Activated CD4-positive, alpha-beta T cell treated with anti-CD3 and anti-CD28 coated beads for 1 hour (primary cell): ENCODE measurements around the gene RECK.
A peak's percentile ranks its signal among the peaks of the same experiment; 100 is the strongest.

ENCODE experiments used
- DNase-seq: peaks from one replicate; pipeline ENCODE4 v3.0.0-alpha.2; 2020

The RECK gene

DNA sequence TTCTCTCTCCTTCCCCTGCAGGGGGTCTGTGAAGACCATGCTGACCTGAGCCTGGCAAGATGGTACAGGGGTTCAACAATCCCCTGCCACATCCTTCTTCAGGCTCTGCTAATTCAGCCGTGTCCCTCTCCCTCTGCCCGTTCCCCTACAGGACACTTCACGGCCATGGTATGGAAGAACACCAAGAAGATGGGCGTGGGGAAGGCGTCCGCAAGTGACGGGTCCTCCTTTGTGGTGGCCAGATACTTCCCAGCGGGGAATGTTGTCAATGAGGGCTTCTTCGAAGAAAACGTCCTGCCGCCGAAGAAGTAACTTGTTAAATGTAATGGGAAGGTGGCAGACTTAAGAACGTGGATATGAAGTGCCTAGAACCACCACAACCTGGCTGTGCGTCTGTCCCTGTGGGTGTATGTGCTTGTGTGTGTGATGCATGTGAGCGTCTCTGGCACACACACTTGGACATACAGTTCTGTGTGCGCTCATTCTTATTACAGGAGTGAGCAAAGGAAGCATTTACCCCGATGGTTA is 125.6 kb downstream of the RECK start:
- DNase-seq = no peak

- DNase-seq = no peak
Observed at GRCh38 chr9:36163049-36163785, 126.5 kb downstream of the RECK start.

- no peak for DNase-seq
Observed at GRCh38 chr9:36163786-36164170, 127.1 kb downstream of the RECK start.

DNA sequence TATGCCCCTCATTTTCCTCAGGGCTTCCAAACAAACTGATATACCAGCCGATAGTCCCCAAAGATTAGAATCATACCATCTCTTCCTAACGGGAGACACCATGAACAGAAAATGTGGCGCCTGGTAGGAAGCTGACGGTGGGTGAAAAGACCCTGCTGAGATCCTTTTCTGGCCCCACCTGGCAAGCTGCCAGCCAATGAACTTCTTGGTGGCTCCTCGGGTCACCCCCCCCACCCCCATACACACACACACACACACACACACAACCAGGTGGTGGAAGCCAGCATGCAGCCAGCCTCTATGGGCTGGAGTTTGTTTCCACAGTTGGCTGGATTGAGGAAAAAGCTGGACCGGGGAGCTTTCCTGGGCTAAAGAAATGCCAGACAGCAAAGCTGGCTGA is 127.7 kb downstream of the RECK start:
- DNase-seq = no peak

GRCh38 chr9:36164989-36165388 is 128.3 kb downstream of the RECK start:
- no peak for DNase-seq

GRCh38 chr9:36165826-36166167 is 129.1 kb downstream of the RECK start:
- DNase-seq = no peak

DNA sequence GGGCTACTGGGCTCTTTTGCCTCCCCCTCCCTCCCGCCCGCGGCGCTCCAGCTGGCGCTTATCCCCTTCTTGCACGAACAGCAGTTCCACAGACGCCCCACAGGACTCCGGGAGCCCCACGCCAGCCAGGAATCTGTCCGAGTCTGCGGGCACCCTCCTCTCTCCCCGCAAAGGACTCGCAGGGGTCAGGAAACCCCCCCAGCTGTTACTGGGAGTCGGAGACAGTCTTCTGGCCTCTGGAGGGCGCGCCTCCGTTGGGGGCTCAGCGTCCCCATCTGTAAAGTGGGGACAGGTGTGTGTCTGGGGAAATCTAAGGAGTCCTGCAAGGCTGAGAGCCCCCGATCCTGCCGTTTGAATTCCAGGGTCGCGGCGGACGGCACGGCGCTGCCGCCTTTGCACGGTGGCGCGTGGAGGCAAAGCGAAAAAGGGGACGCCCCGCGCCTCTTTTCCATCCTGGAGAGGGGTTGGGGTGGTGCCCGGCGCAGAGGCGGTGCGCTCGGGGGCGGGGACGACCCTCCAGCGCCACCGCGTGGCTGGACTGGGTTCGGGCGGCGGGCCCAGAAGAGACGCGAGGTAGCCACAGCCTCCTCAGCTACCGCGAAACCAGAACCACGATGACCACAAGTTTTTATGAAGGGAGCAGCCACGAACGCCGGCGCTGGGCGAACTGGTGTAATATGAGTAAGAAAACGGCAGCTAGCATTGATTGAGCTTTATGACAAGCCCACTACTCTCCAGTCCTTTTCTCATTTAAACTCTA is 129.6 kb downstream of the RECK start:
- DNase-seq = peak; percentile 74

DNA sequence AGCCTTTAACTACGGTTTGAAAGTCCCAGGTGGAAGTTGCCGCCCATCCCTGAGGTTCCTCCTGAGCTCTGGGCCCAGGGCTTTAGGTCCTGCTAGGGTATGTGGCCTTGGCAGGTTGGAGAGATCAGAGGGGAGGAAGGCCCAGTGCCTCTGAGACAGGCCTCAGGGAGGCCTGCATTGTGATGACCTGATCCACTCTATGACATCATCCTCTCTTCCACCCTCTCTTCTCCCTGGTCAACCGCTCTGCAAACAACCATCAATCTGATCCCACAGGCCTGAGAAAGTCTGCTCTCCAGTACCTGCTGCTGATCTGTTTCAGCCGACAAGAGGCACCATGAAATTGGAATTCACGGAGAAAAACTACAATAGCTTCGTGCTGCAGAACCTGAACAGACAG is 132.5 kb downstream of the RECK start, which contains the start of gene CCIN:
Gene CCIN, plus strand, starts transcription at position 223 of the 400 bp plus-strand sequence. Its CDS starts 115 bp downstream, at position 338.
- no peak for DNase-seq

GRCh38 chr9:36169708-36170107 is 133.0 kb downstream of the RECK start:
- DNase-seq = no peak

GRCh38 chr9:36170531-36170930 is 133.8 kb downstream of the RECK start:
- DNase-seq = no peak

- no peak for DNase-seq
Observed at GRCh38 chr9:36173861-36174260, 137.1 kb downstream of the RECK start.
